ENCODE data around the gene PGA5.

- TF ChIP-seq, protein P1, sequence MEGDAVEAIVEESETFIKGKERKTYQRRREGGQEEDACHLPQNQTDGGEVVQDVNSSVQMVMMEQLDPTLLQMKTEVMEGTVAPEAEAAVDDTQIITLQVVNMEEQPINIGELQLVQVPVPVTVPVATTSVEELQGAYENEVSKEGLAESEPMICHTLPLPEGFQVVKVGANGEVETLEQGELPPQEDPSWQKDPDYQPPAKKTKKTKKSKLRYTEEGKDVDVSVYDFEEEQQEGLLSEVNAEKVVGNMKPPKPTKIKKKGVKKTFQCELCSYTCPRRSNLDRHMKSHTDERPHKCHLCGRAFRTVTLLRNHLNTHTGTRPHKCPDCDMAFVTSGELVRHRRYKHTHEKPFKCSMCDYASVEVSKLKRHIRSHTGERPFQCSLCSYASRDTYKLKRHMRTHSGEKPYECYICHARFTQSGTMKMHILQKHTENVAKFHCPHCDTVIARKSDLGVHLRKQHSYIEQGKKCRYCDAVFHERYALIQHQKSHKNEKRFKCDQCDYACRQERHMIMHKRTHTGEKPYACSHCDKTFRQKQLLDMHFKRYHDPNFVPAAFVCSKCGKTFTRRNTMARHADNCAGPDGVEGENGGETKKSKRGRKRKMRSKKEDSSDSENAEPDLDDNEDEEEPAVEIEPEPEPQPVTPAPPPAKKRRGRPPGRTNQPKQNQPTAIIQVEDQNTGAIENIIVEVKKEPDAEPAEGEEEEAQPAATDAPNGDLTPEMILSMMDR (optimal IDR thresholded peaks at IDR 0.05 in 1 of 3, IDR thresholded peaks at IDR 0.05 in 1 of 3, conservative IDR thresholded peaks at IDR 0.05 in 1 of 3; ENCODE audit: extremely low read depth in 1 of 3, insufficient read depth in 2 of 3, low read length in 3 of 3) = no peak
- no peak for TF ChIP-seq EZH2 (IDR thresholded peaks at IDR 0.05; ENCODE audit: low read length)
Observed at GRCh38 chr11:61193596-61193995, 47.4 kb upstream of the PGA5 start.
